HCT116 (cell line): ENCODE data around the gene MSH3. TPM values are rescaled to one million over a fixed set of nuclear protein-coding genes. Genes with fewer than 3 reads are reported as not detected.

Experiments used
- ATAC-seq: fragments of 200-7000 bp; cut with Tn5 transposase; 2 replicates; pipeline ENCODE4 v1.9.1; 2020; ENCODE audit warnings: mild to moderate bottlenecking, moderate library complexity
- BruUV-seq: library from RNA; stranded (reverse); fragments of 400-500 nt; replicated peaks from 2 replicates; lab custom pipeline; 2021; lab: Mats Ljungman, UMichigan
- CTCF ChIA-PET: fragments of 300-600 bp; sonication (Branson Sonifier 250); formaldehyde crosslinking; loops from one replicate; lab custom pipeline; 2021; ENCODE audit warnings: antibody characterized with exemption; lab: Charles Lee
- POLR2A ChIA-PET: fragments of 300-600, 350-600 bp; sonication (Branson Sonifier 250); formaldehyde crosslinking; loops from one replicate; lab custom pipeline; 2021; ENCODE audit warnings: antibody characterized with exemption; lab: Charles Lee
- RAD21 ChIA-PET, 2 experiments: fragments of 300-600 bp; sonication (Branson Sonifier 250); formaldehyde crosslinking; loops; one replicate each; lab custom pipeline; 2023; ENCODE audit warnings: low total read pairs in 2 of 2; ENCODE audit not compliant: uncharacterized antibody in 2 of 2, unreplicated experiment in 2 of 2, low non-redundant PET in 1 of 2; lab: Charles Lee
- DNase-seq: peaks from one replicate; pipeline ENCODE4 v3.0.0-alpha.2; 2010; ENCODE audit warnings: low read depth, low spot score
- H2AFZ ChIP-seq: fragments of 200-600 bp; shearing (Covaris generic), sonication (generic); 2 replicates; pipeline ENCODE4 v1.6.1; 2017; ENCODE audit warnings: low read depth, mixed run types, mixed read lengths, antibody characterized with exemption, low read length; ENCODE audit not compliant: poor library complexity, severe bottlenecking
- H3K27ac ChIP-seq: 2 replicates; pipeline ENCODE4 v1.5.1; 2012; ENCODE audit warnings: low read depth, low read length
- H3K27me3 ChIP-seq: fragments of 200-600 bp; sonication (generic); 2 replicates; pipeline ENCODE4 v1.6.1; 2016; ENCODE audit warnings: mixed run types, low read length, mixed read lengths; ENCODE audit not compliant: insufficient read depth
- H3K36me3 ChIP-seq, 2 experiments: fragments of 200-500 bp in 1 of 2; fragments of 200-600 bp in 1 of 2; sonication (Bioruptor generic) in 1 of 2; sonication (generic) in 1 of 2; 2 replicates each; pipeline versions ENCODE4 v1.5.1 to v1.6.1; 2014 to 2016; ENCODE audit warnings: low read length in 2 of 2, inconsistent platforms in 1 of 2, mixed read lengths in 1 of 2, mixed run types in 1 of 2; ENCODE audit not compliant: insufficient read depth in 2 of 2, control insufficient read depth in 1 of 2
- H3K4me1 ChIP-seq, 2 experiments: fragments of 200-600 bp in 1 of 2; sonication (generic) in 1 of 2; 2 replicates each; pipeline versions ENCODE4 v1.5.1 to v1.6.1; 2012 to 2017; ENCODE audit warnings: low read length in 2 of 2, inconsistent platforms in 1 of 2, mild to moderate bottlenecking in 1 of 2, mixed read lengths in 1 of 2, mixed run types in 1 of 2, moderate library complexity in 1 of 2; ENCODE audit not compliant: insufficient read depth in 2 of 2, control insufficient read depth in 1 of 2
- H3K4me2 ChIP-seq: fragments of 200-600 bp; sonication (generic); 2 replicates; pipeline ENCODE4 v1.6.1; 2017; ENCODE audit warnings: mixed run types, low read length, mixed read lengths
- H3K4me3 ChIP-seq, 2 experiments: fragments of 200-600 bp in 1 of 2; sonication (generic) in 1 of 2; replicated peaks in 1 of 2; 2 replicates each; pipeline ENCODE4 v1.5.1; 2011 to 2016; ENCODE audit warnings: low read length in 2 of 2, control low read depth in 1 of 2, low read depth in 1 of 2, mild to moderate bottlenecking in 1 of 2, mixed read lengths in 1 of 2, mixed run types in 1 of 2
- H3K79me2 ChIP-seq: fragments of 200-600 bp; sonication (generic); 2 replicates; pipeline ENCODE4 v1.6.1; 2017; ENCODE audit warnings: mild to moderate bottlenecking, mixed run types, low read length, moderate library complexity, mixed read lengths; ENCODE audit not compliant: insufficient read depth
- H3K9ac ChIP-seq: fragments of 200-600 bp; sonication (generic); 2 replicates; pipeline ENCODE4 v1.6.1; 2016; ENCODE audit warnings: low read length, mixed read lengths
- H3K9me2 ChIP-seq: fragments of 200-600 bp; sonication (generic), shearing (Covaris generic); 2 replicates; pipeline ENCODE4 v1.6.1; 2017; ENCODE audit warnings: mixed run types, mild to moderate bottlenecking, moderate library complexity; ENCODE audit not compliant: insufficient read depth
- H3K9me3 ChIP-seq, 2 experiments: fragments of 200-500 bp in 1 of 2; fragments of 200-600 bp in 1 of 2; sonication (Bioruptor generic) in 1 of 2; sonication (generic) in 1 of 2; 2 replicates each; pipeline ENCODE4 v1.6.1; 2014 to 2017; ENCODE audit warnings: low read length in 2 of 2, mixed read lengths in 2 of 2, inconsistent platforms in 1 of 2, low read depth in 1 of 2, mild to moderate bottlenecking in 1 of 2, mixed run types in 1 of 2, moderate library complexity in 1 of 2; ENCODE audit not compliant: control insufficient read depth in 1 of 2, insufficient read depth in 1 of 2
- H4K20me1 ChIP-seq: fragments of 200-600 bp; sonication (generic), shearing (Covaris generic); 2 replicates; pipeline ENCODE4 v1.6.1; 2017; ENCODE audit warnings: mixed run types, mild to moderate bottlenecking, moderate library complexity; ENCODE audit not compliant: insufficient read depth
- CEBPB ChIP-seq: IDR thresholded peaks from 2 replicates; pipeline ENCODE4 v1.6.1; 2012; ENCODE audit warnings: low read depth
- EGR1 ChIP-seq: IDR thresholded peaks from 2 replicates; pipeline ENCODE4 v1.6.1; 2012; ENCODE audit warnings: low read depth
- ELF1 ChIP-seq: IDR thresholded peaks from 2 replicates; pipeline ENCODE4 v1.6.1; 2012; ENCODE audit warnings: low read depth, borderline replicate concordance
- EZH2 ChIP-seq: fragments of 200-600 bp; sonication (generic); IDR thresholded peaks from 2 replicates; pipeline ENCODE4 v1.6.1; 2017; ENCODE audit warnings: antibody characterized with exemption, mixed run types
- EZH2phosphoT487 ChIP-seq: fragments of 200-600 bp; IDR thresholded peaks from 2 replicates; pipeline ENCODE4 v1.6.1; 2018; ENCODE audit warnings: antibody characterized with exemption, borderline replicate concordance
- FOSL1 ChIP-seq: IDR thresholded peaks from 2 replicates; pipeline ENCODE4 v1.6.1; 2012; ENCODE audit warnings: low read depth
- JUND ChIP-seq: IDR thresholded peaks from 2 replicates; pipeline ENCODE4 v1.6.1; 2012
- SP1 ChIP-seq: IDR thresholded peaks from 2 replicates; pipeline ENCODE4 v1.6.1; 2012; ENCODE audit warnings: low read depth
- SRF ChIP-seq: IDR thresholded peaks from 2 replicates; pipeline ENCODE4 v1.6.1; 2012; ENCODE audit warnings: low read depth
- ZFX ChIP-seq: fragments of 450-650 bp; IDR thresholded peaks from 2 replicates; pipeline ENCODE4 v1.6.1; 2017
- ZNF274 ChIP-seq: fragments of 200-500 bp; sonication (Bioruptor generic); IDR thresholded peaks from 2 replicates; pipeline ENCODE4 v1.6.1; 2014; ENCODE audit warnings: mild to moderate bottlenecking, low read depth, low read length, inconsistent platforms
- intact Hi-C: fragments of 100-400 bp; cut with micrococcal nuclease; formaldehyde crosslinking; loops from 2 replicates; pipeline ENCODE4 v1.10.0; 2022
- total RNA-seq: library from RNA; stranded (reverse); gene quantifications from one replicate; pipeline ENCODE4 v1.2.1, GENCODE V29; 2021; ENCODE audit not compliant: unreplicated experiment
- TF ChIP-seq, protein P1 (sequence below): IDR thresholded peaks from 2 replicates; pipeline ENCODE4 v1.6.1; 2011; ENCODE audit warnings: mild to moderate bottlenecking, low read length, moderate library complexity; ENCODE audit not compliant: insufficient replicate concordance; ENCODE audit errors: extremely low read depth
- TF ChIP-seq, protein P2 (sequence below): IDR thresholded peaks from 2 replicates; pipeline ENCODE4 v1.6.1; 2012
- TF ChIP-seq, protein P3 (sequence below), 3 experiments: fragments of 200-600 bp in 1 of 3; sonication (generic) in 1 of 3; IDR thresholded peaks in 2 of 3; conservative IDR thresholded peaks in 1 of 3; 2 replicates each; pipeline ENCODE4 v1.5.1; 2012 to 2017; ENCODE audit warnings: low read depth in 2 of 3, low read length in 2 of 3, antibody characterized with exemption in 1 of 3, borderline replicate concordance in 1 of 3, control low read depth in 1 of 3, mild to moderate bottlenecking in 1 of 3, mixed read lengths in 1 of 3, mixed run types in 1 of 3, moderate library complexity in 1 of 3; ENCODE audit not compliant: insufficient read depth in 1 of 3
- TF ChIP-seq, protein P4 (sequence below): IDR thresholded peaks from 2 replicates; pipeline ENCODE4 v1.6.1; 2012

MSH3 gene
- total RNA-seq, 1 experiment from 2014 or later: 4.9 TPM

DNA sequence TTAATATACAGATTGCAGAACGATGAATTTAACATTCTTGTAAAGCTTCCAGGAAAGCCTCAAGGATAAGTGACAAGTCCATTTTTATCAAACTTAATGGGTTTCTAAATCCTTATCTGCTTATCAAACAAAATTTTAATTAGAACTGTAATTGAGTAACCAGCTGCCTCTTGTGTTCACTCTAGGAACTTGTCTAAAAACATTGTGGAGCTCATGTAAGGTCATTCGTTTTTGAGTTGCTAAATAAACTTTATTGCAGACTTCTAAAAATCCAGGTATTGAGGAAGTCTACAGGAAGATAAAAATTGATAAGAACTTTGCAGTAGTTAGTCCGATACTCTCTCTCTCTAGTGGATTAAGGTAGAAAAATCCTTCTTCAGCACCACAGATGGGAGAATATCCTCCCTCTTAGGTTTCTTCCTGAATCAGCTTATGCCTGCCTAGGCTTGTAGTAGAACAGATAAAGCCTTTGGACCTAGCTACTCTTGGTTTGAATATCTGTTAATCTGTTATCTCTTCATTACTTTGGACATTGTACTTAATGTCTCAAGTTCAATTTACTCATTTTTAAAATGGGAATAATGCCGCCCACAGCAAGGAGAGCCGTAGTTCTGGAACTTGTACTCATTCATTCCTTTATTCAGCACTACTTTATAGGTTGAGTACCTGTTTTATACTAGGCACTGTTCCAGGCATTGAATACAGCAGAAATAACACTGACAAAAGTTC lies 60.3 kb downstream of the MSH3 start:
- H3K79me2 ChIP-seq: no peaks in the 10 kb centered on the region
- no peak overlapping the region for H3K4me3 ChIP-seq
- ChIA-PET RAD21 (interaction anchor here in 1 of 2 experiments (1.3 kb wide), 1 partner anchor 451 kb away, joined by 4 read pairs; no protein-coding TSS in a partner anchor), POLR2A (no interaction called here), CTCF (interaction anchor here (0.6 to 0.7 kb wide), 2 partner anchors 60 to 393 kb away, joined by 3 to 6 read pairs; partner anchors contain the start of gene DHFR)
- H3K36me3 ChIP-seq: no peaks in the 10 kb centered on the region; a peak in 1 of 4 replicates
- ATAC-seq: no peak
- H3K9me2 ChIP-seq: no peaks in the 10 kb centered on the region
- H4K20me1 ChIP-seq: no peaks in the 10 kb centered on the region
- intact Hi-C loops: no loop called here
- TF ChIP-seq SP1: no peak
- TF ChIP-seq, protein P1, sequence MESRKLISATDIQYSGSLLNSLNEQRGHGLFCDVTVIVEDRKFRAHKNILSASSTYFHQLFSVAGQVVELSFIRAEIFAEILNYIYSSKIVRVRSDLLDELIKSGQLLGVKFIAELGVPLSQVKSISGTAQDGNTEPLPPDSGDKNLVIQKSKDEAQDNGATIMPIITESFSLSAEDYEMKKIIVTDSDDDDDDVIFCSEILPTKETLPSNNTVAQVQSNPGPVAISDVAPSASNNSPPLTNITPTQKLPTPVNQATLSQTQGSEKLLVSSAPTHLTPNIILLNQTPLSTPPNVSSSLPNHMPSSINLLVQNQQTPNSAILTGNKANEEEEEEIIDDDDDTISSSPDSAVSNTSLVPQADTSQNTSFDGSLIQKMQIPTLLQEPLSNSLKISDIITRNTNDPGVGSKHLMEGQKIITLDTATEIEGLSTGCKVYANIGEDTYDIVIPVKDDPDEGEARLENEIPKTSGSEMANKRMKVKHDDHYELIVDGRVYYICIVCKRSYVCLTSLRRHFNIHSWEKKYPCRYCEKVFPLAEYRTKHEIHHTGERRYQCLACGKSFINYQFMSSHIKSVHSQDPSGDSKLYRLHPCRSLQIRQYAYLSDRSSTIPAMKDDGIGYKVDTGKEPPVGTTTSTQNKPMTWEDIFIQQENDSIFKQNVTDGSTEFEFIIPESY: no peak
- no peak for TF ChIP-seq JUND
- TF ChIP-seq ZFX: no peak
- TF ChIP-seq, protein P2, sequence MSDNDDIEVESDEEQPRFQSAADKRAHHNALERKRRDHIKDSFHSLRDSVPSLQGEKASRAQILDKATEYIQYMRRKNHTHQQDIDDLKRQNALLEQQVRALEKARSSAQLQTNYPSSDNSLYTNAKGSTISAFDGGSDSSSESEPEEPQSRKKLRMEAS: no peak
- TF ChIP-seq CEBPB: no peak
- no peak for TF ChIP-seq EGR1
- TF ChIP-seq EZH2: no peak
- no peak for TF ChIP-seq ELF1
- TF ChIP-seq, protein P3, sequence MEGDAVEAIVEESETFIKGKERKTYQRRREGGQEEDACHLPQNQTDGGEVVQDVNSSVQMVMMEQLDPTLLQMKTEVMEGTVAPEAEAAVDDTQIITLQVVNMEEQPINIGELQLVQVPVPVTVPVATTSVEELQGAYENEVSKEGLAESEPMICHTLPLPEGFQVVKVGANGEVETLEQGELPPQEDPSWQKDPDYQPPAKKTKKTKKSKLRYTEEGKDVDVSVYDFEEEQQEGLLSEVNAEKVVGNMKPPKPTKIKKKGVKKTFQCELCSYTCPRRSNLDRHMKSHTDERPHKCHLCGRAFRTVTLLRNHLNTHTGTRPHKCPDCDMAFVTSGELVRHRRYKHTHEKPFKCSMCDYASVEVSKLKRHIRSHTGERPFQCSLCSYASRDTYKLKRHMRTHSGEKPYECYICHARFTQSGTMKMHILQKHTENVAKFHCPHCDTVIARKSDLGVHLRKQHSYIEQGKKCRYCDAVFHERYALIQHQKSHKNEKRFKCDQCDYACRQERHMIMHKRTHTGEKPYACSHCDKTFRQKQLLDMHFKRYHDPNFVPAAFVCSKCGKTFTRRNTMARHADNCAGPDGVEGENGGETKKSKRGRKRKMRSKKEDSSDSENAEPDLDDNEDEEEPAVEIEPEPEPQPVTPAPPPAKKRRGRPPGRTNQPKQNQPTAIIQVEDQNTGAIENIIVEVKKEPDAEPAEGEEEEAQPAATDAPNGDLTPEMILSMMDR (IDR thresholded peaks at IDR 0.05 in 2 of 3, conservative IDR thresholded peaks at IDR 0.05 in 1 of 3; ENCODE audit: borderline replicate concordance in 1 of 3, insufficient read depth in 1 of 3, low read depth in 2 of 3, low read length in 2 of 3): no peak
- no peak for TF ChIP-seq ZNF274
- TF ChIP-seq, protein P4, sequence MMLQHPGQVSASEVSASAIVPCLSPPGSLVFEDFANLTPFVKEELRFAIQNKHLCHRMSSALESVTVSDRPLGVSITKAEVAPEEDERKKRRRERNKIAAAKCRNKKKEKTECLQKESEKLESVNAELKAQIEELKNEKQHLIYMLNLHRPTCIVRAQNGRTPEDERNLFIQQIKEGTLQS: no peak
- no peak for TF ChIP-seq FOSL1
- TF ChIP-seq EZH2phosphoT487: no peak
- TF ChIP-seq SRF: no peak
- no peak overlapping the region for H3K9ac ChIP-seq
- H3K4me1 ChIP-seq: no peaks in the 10 kb centered on the region
- H3K27ac ChIP-seq: no peak overlapping the region
- H3K9me3 ChIP-seq: no peaks in the 10 kb centered on the region
- no peak overlapping the region for H2AFZ ChIP-seq
- no peaks in the 10 kb centered on the region for H3K27me3 ChIP-seq
- no peak overlapping the region for H3K4me2 ChIP-seq
- DNase-seq: no peak
- BruUV-seq: no TSS peak
